ENCODE measurements around the gene RPS6KA3. TPM values are rescaled to one million over a fixed set of nuclear protein-coding genes. Genes with fewer than 3 reads are reported as not detected.

The RPS6KA3 gene
- total RNA-seq, 1 experiment from 2014 or later: 9.2 TPM

- Histone ChIP-seq H2AFZ (ENCODE audit: low read length) (no peak overlapping the region), H2AK5ac (ENCODE audit: insufficient read length, low read length) (no peak overlapping the region), H3K27ac (ENCODE audit: insufficient read length, low read depth, low read length) (no peak overlapping the region), H4K8ac (replicated peaks; ENCODE audit: insufficient read length, low read depth, low read length) (no peak overlapping the region), H3K9me3 (ENCODE audit: control insufficient read depth, low read depth, low read length) (peaks cover 20% of the 10 kb centered on the region), H3K9ac (ENCODE audit: extremely low read depth, insufficient read length, low read length) (no peak overlapping the region), H3K4ac (ENCODE audit: low read depth, low read length) (no peak overlapping the region), H2BK5ac (ENCODE audit: insufficient read length, low read length) (no peak overlapping the region), H3K23me2 (ENCODE audit: insufficient read length, low read depth, low read length, poor library complexity, severe bottlenecking) (no peaks in the 10 kb centered on the region), H2BK12ac (ENCODE audit: insufficient read length, low read depth, low read length) (no peak overlapping the region), H4K20me1 (ENCODE audit: control insufficient read depth, insufficient read depth, insufficient read length) (no peaks in the 10 kb centered on the region), H3K79me2 (ENCODE audit: insufficient read depth, low read length) (no peaks in the 10 kb centered on the region), H3K79me1 (ENCODE audit: insufficient read depth, low read depth, low read length, poor library complexity, severe bottlenecking) (no peaks in the 10 kb centered on the region), H3K4me1 (ENCODE audit: insufficient read depth, low read length) (no peaks in the 10 kb centered on the region; the same call in 1 of the 2 replicates), H2BK15ac (ENCODE audit: low read depth, low read length) (no peak overlapping the region), H3K14ac (ENCODE audit: insufficient read depth, low read length) (no peak overlapping the region), H3K18ac (ENCODE audit: insufficient read length, low read depth, low read length) (no peak overlapping the region), H3K27me3 (ENCODE audit: insufficient read depth, low read length) (no peaks in the 10 kb centered on the region), H3K23ac (ENCODE audit: insufficient read length, low read depth, low read length) (no peak overlapping the region), H3K4me2 (ENCODE audit: insufficient read depth, insufficient read length, low read length) (no peak overlapping the region), H2BK120ac (ENCODE audit: low read depth, low read length, poor library complexity, severe bottlenecking) (no peak overlapping the region), H3K56ac (ENCODE audit: insufficient read length, low read depth, low read length) (no peak overlapping the region), H3T11ph (ENCODE audit: low read length) (no peak overlapping the region), H2BK20ac (ENCODE audit: low read depth, low read length, poor library complexity, severe bottlenecking) (no peak overlapping the region), H4K5ac (ENCODE audit: insufficient read length, low read depth, low read length) (no peak overlapping the region), H4K91ac (ENCODE audit: insufficient read length, low read depth, low read length) (no peak overlapping the region)
- H3K4me1 Mint-ChIP-seq: peaks cover 7 to 13% of the 10 kb centered on the region in 2 experiments
- no peak for TF ChIP-seq CTCF (conservative IDR thresholded peaks at IDR 0.05)
- no peak overlapping the region for H3K4me3 Mint-ChIP-seq
- H3K27me3 Mint-ChIP-seq (ENCODE audit: low read depth): no peaks in the 10 kb centered on the region
- no CpG with 5 or more reads among the region's 2 CpGs for WGBS (ENCODE audit: extremely low coverage, insufficient read length, low lambda C conversion rate)
- no peak overlapping the region for H3K27ac Mint-ChIP-seq
- H3K36me3 Mint-ChIP-seq (ENCODE audit: insufficient read depth in 1 of 3, low read depth in 3 of 3): peaks cover 3 to 22% (median 4%) of the 10 kb centered on the region in 3 experiments; a peak in 5 of 7 replicates
- peaks cover 49 to 57% of the 10 kb centered on the region in 2 experiments for H3K9me3 Mint-ChIP-seq
- DNase-seq: no peak
These were observed 39.6 kb downstream of the RPS6KA3 start for GRCh38 chrX:20227116-20227515.
